ENCODE measurements around the gene MGLL. TPM values are rescaled to one million over a fixed set of nuclear protein-coding genes. Genes with fewer than 3 reads are reported as not detected.

MGLL gene
- total and polyA plus RNA-seq, 7 donors: 24.7 to 220 (median 46.8) TPM

DNA sequence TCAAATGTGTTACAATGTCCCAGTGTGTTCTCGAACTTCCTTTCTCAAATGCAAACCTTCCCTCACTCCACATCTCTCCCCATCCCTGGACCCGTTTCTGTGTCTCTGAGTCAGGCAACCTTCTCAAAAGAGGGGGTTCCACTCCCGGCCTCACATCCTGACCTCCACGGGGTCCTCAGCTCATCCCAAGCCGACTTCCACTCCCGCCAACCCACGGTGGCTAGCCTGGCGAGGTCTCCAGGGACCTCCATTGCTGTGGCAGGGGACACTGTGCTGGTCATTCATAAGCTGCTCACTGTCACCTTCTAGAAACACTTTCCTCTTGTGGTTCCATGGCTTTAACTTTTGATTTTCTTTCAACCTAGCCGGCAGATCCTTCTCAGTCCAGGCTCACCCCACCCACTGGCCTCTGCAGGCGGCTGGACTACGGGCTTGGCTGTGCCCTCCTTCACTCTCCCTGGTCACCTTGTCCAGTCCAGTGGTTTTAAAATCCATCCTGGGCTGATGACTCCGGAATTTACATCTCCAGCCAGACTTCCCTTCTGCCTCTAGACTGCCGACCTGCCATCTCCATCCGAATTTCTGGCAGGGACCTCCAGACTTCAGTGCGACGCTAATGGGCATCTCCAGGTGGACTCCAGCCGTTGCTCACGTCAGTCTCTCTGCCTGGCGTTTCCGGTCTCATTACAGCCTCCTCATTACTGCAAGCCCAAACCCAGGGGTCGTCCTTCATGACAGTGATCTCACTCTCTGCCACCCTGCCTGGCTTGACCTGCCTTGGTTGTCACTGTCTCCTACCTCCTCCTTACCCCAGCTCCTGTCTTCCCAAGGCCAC lies 129.6 kb downstream of the MGLL start:
- Histone ChIP-seq H3K27me3 (no peaks in the 10 kb centered on the region), H3K36me3 (peaks cover 0 to 18% (median 3%) of the 10 kb centered on the region in 4 donors), H3K9me3 (no peaks in the 10 kb centered on the region), H3K4me3 (no peak overlapping the region), H3K4me1 (peaks cover 0 to 56% (median 52%) of the 10 kb centered on the region in 4 donors), H3K27ac (peak overlapping the region in 1 of 4 donors; percentile 32)
- WGBS, 2 donors: 93% methylated on average over 21 of the region's 21 CpGs
- no peak for DNase-seq
- TF ChIP-seq, protein P1, sequence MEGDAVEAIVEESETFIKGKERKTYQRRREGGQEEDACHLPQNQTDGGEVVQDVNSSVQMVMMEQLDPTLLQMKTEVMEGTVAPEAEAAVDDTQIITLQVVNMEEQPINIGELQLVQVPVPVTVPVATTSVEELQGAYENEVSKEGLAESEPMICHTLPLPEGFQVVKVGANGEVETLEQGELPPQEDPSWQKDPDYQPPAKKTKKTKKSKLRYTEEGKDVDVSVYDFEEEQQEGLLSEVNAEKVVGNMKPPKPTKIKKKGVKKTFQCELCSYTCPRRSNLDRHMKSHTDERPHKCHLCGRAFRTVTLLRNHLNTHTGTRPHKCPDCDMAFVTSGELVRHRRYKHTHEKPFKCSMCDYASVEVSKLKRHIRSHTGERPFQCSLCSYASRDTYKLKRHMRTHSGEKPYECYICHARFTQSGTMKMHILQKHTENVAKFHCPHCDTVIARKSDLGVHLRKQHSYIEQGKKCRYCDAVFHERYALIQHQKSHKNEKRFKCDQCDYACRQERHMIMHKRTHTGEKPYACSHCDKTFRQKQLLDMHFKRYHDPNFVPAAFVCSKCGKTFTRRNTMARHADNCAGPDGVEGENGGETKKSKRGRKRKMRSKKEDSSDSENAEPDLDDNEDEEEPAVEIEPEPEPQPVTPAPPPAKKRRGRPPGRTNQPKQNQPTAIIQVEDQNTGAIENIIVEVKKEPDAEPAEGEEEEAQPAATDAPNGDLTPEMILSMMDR (IDR thresholded peaks at IDR 0.05): no peak
- intact Hi-C loops (cut with DNase I): no loop called here

DNA sequence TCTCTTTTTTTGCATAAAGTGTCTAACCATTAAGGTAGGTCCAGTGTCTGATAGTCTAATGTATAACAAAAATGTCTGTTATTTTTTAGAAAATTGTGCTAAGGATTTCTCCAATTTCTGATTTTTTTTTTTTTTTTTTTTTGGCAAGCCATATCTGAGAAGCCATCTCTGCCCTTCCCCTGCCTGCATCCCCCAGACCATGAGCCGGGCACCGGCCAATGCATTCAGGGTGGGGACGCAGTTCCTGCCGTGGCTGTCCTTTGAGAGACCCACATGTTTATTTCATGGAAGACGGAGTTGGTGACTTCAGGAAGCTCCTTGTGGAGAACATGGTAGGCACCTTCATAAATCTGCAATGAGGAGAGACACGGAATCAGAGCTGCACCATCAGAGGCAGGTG lies 130.3 kb downstream of the MGLL start:
- Histone ChIP-seq H3K27ac (peak overlapping the region in 2 of 4 donors; percentile 83 to 86), H3K27me3 (no peaks in the 10 kb centered on the region), H3K9me3 (no peaks in the 10 kb centered on the region), H3K4me1 (peaks cover 0 to 50% (median 45%) of the 10 kb centered on the region in 4 donors), H3K4me3 (no peak overlapping the region), H3K36me3 (peaks cover 0 to 18% (median 3%) of the 10 kb centered on the region in 4 donors)
- DNase-seq: no peak
- 95 to 96% methylated on average over 6 of the region's 6 CpGs for WGBS, 2 donors
- TF ChIP-seq POLR2AphosphoS5 (IDR thresholded peaks at IDR 0.05): no peak
- no peak for TF ChIP-seq EP300 (IDR thresholded peaks at IDR 0.05)
- TF ChIP-seq, protein P1 (IDR thresholded peaks at IDR 0.05): no peak
- TF ChIP-seq POLR2A (IDR thresholded peaks at IDR 0.05): no peak
- intact Hi-C loops (cut with DNase I): loop anchor here (2.0 kb wide), 1 partner anchor 35 kb away; no protein-coding TSS in a partner anchor

DNA sequence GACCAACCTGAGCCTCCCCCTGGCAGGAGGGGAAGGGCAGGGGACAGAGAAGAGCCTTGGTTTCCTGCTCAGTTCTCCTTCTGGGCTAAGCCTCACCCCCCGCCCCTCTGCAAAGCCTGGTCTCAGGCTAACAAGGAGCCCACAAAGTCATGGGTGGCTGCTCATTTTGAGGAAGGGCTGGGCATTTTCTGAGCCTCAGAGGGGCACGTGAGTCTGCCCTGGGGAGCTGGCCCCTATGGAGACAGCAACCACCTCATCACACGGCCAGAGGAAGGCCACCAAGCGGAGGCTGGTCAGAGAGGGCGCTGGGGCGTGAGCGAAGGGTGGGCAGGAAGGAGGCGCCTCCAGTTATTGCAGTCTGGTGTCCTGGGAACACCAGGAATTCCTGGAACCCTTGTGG lies 130.8 kb downstream of the MGLL start:
- DNase-seq: no peak
- Histone ChIP-seq H3K4me3 (no peak overlapping the region), H3K4me1 (peaks cover 0 to 46% (median 40%) of the 10 kb centered on the region in 4 donors), H3K9me3 (no peaks in the 10 kb centered on the region), H3K36me3 (peaks cover 0 to 18% (median 3%) of the 10 kb centered on the region in 4 donors), H3K27me3 (no peaks in the 10 kb centered on the region), H3K27ac (peak overlapping the region; percentile 74 to 86 (median 82))
- TF ChIP-seq POLR2A (IDR thresholded peaks at IDR 0.05) (no peak), EP300 (IDR thresholded peaks at IDR 0.05) (no peak), POLR2AphosphoS5 (IDR thresholded peaks at IDR 0.05) (no peak)
- TF ChIP-seq, protein P1 (IDR thresholded peaks at IDR 0.05): no peak
- WGBS, 2 donors: 80 to 92% methylated on average over 8 of the region's 8 CpGs
- intact Hi-C loops (cut with DNase I): loop anchor here (2.0 kb wide), 1 partner anchor 35 kb away; no protein-coding TSS in a partner anchor

DNA sequence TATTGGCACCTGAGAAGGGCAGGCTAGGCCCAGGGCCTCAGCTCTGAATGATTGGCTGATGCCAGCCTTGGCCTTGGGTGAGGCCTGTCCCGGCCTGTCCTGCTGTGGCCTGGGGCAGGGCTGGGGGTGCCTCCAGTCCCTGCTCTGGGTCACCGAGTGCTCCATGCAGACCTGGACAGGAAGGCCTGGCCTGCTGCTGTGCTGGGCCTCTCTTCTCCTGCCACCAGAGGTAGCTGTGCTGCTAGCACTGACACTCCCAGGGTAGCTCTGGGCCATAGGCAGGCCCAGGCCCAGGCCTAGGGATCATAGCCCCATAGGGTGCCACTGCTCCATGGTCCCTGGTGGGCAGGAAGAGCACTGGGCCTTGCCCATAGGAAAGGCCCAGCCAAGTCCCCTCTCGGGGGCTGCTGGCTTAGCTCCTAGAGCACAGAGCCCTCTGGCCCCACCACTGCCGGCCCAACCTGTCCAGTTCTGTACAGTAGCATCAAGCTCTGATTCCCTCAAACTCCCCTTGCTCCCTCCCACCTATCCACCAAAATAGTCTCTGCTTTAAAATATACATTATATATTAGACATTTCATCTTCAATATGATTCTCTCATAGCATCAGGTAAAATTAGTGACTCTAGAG lies 131.4 kb downstream of the MGLL start:
- no peaks in the 10 kb centered on the region for H3K27me3 ChIP-seq
- H3K9me3 ChIP-seq: no peaks in the 10 kb centered on the region
- H3K4me3 ChIP-seq: no peak overlapping the region
- H3K4me1 ChIP-seq: peaks cover 0 to 40% (median 37%) of the 10 kb centered on the region in 4 donors
- TF ChIP-seq, protein P1 (IDR thresholded peaks at IDR 0.05): peak; percentile 44 to 63 (median 59)
- TF ChIP-seq POLR2A (IDR thresholded peaks at IDR 0.05): no peak
- peaks cover 0 to 18% (median 3%) of the 10 kb centered on the region in 4 donors for H3K36me3 ChIP-seq
- WGBS, 2 donors: 85 to 91% methylated on average over 4 of the region's 4 CpGs
- DNase-seq: no peak
- peak overlapping the region; percentile 74 to 86 (median 82) for H3K27ac ChIP-seq
- intact Hi-C loops (cut with DNase I): loop anchor here (2.0 kb wide), 1 partner anchor 34 kb away; no protein-coding TSS in a partner anchor
